Mesenchymal stem cell (in vitro differentiated cells and primary cell): ENCODE results near the gene RBKS.

Experiments used
- DNase-seq: peaks from one replicate; pipeline ENCODE4 v3.0.0-alpha.2; 2013
- H2AFZ ChIP-seq: one replicate; pipeline ENCODE4 v1.6.1; 2013; ENCODE audit warnings: low read depth, mild to moderate bottlenecking, control low read depth, inconsistent platforms, low read length, moderate library complexity
- H2AK5ac ChIP-seq: 2 replicates; pipeline ENCODE4 v1.6.1; 2013; ENCODE audit warnings: low read length, moderate library complexity, mild to moderate bottlenecking, inconsistent platforms; ENCODE audit not compliant: severe bottlenecking
- H2BK120ac ChIP-seq: one replicate; pipeline ENCODE4 v1.6.1; 2013; ENCODE audit warnings: low read depth, mild to moderate bottlenecking, inconsistent platforms, low read length, moderate library complexity
- H2BK12ac ChIP-seq, 2 experiments: one replicate each; pipeline ENCODE4 v1.6.1; 2013; ENCODE audit warnings: inconsistent platforms in 2 of 2, low read length in 2 of 2, mild to moderate bottlenecking in 2 of 2, moderate library complexity in 2 of 2, control low read depth in 1 of 2
- H2BK15ac ChIP-seq: one replicate; pipeline ENCODE4 v1.6.1; 2013; ENCODE audit warnings: mild to moderate bottlenecking, low read depth, inconsistent platforms; ENCODE audit not compliant: poor library complexity, severe bottlenecking
- H2BK5ac ChIP-seq: 2 replicates; pipeline ENCODE4 v1.6.1; 2013; ENCODE audit warnings: low read depth, mild to moderate bottlenecking, low read length, control low read depth, inconsistent platforms; ENCODE audit not compliant: poor library complexity, severe bottlenecking
- H3K14ac ChIP-seq, 2 experiments: one replicate each; pipeline ENCODE4 v1.6.1; 2013; ENCODE audit warnings: inconsistent platforms in 2 of 2, low read length in 2 of 2, control low read depth in 1 of 2, mild to moderate bottlenecking in 1 of 2, moderate library complexity in 1 of 2
- H3K18ac ChIP-seq, 2 experiments: one replicate each; pipeline ENCODE4 v1.6.1; 2013; ENCODE audit warnings: inconsistent platforms in 2 of 2, low read length in 2 of 2, control low read depth in 1 of 2, low read depth in 1 of 2, mild to moderate bottlenecking in 1 of 2
- H3K23ac ChIP-seq, 2 experiments: one replicate each; pipeline ENCODE4 v1.6.1; 2013; ENCODE audit warnings: inconsistent platforms in 2 of 2, low read length in 2 of 2, mild to moderate bottlenecking in 2 of 2, moderate library complexity in 2 of 2, control low read depth in 1 of 2
- H3K27ac ChIP-seq: 2 replicates; pipeline ENCODE4 v1.5.1; 2013; ENCODE audit warnings: mild to moderate bottlenecking, moderate library complexity, low read length, control low read depth, inconsistent platforms; ENCODE audit not compliant: poor library complexity, severe bottlenecking
- H3K27me3 ChIP-seq, 2 experiments: 2 replicates each; pipeline versions ENCODE4 v1.6.1 to v1.7.0; 2013; ENCODE audit warnings: low read length in 2 of 2, mild to moderate bottlenecking in 2 of 2, moderate library complexity in 2 of 2, control low read depth in 1 of 2, inconsistent platforms in 1 of 2; ENCODE audit not compliant: control insufficient read depth in 1 of 2, insufficient read depth in 1 of 2
- H3K36me3 ChIP-seq, 2 experiments: 2 replicates each; pipeline versions ENCODE4 v1.6.1 to v1.7.0; 2013; ENCODE audit warnings: low read length in 2 of 2, control low read depth in 1 of 2, inconsistent platforms in 1 of 2, low read depth in 1 of 2, mild to moderate bottlenecking in 1 of 2; ENCODE audit not compliant: insufficient read depth in 2 of 2, control insufficient read depth in 1 of 2
- H3K4ac ChIP-seq, 2 experiments: one replicate each; pipeline ENCODE4 v1.6.1; 2013; ENCODE audit warnings: inconsistent platforms in 2 of 2, low read length in 2 of 2, mild to moderate bottlenecking in 2 of 2, moderate library complexity in 2 of 2, control low read depth in 1 of 2, low read depth in 1 of 2
- H3K4me1 ChIP-seq: 2 replicates; pipeline ENCODE4 v1.6.1; 2013; ENCODE audit warnings: low read depth, low read length, control low read depth; ENCODE audit not compliant: control insufficient read depth, insufficient read depth
- H3K4me2 ChIP-seq: 2 replicates; pipeline ENCODE4 v1.6.1; 2013; ENCODE audit warnings: low read length, mild to moderate bottlenecking, inconsistent platforms; ENCODE audit not compliant: poor library complexity, severe bottlenecking
- H3K4me3 ChIP-seq, 2 experiments: 2 replicates each; pipeline versions ENCODE4 v1.5.1 to v1.7.0; 2013; ENCODE audit warnings: low read length in 2 of 2, mild to moderate bottlenecking in 2 of 2, control low read depth in 1 of 2, low read depth in 1 of 2; ENCODE audit not compliant: insufficient read depth in 1 of 2
- H3K79me1 ChIP-seq: replicated peaks from 2 replicates; pipeline ENCODE4 v1.6.1; 2013; ENCODE audit warnings: mild to moderate bottlenecking, control low read depth, low read length, inconsistent platforms; ENCODE audit not compliant: poor library complexity, severe bottlenecking
- H3K9ac ChIP-seq: 2 replicates; pipeline ENCODE4 v1.7.0; 2013; ENCODE audit warnings: mild to moderate bottlenecking, low read length, moderate library complexity
- H3K9me3 ChIP-seq: 2 replicates; pipeline ENCODE4 v1.7.0; 2013; ENCODE audit warnings: mild to moderate bottlenecking, low read length; ENCODE audit not compliant: control insufficient read depth
- H4K8ac ChIP-seq: one replicate; pipeline ENCODE4 v1.6.1; 2013; ENCODE audit warnings: inconsistent platforms, mild to moderate bottlenecking, low read length, moderate library complexity
- H4K91ac ChIP-seq: one replicate; pipeline ENCODE4 v1.6.1; 2013; ENCODE audit warnings: mild to moderate bottlenecking, low read length, inconsistent platforms
- WGBS: methylation state at CpG from one replicate; pipeline ENCODE4 v1.1.7; 2013; ENCODE audit warnings: mixed read lengths; 5-methylcytosine and 5-hydroxymethylcytosine counted together

Gene RBKS

DNA sequence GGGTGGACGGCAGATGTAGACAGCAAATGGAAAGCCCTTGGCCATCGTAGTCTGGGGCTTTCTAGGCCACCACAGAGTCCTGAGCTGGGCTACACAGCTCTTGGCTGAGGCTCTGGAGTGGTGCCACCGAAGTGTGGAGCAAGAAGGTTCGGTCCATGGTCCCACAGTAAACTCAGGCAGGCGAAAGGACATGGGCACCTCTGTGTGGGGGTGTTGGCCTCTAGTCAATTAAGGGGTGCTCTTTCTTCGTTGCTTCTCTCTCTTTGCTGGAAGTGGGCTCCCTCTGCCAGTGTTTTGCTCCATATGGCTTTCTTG lies 153.3 kb downstream of the RBKS start:
- Histone ChIP-seq H2BK12ac (peak overlapping the region; percentile 33 to 59), H2AFZ (no peak overlapping the region), H4K8ac (no peak overlapping the region), H4K91ac (no peak overlapping the region), H3K4me2 (no peak overlapping the region), H3K27me3 (no peaks in the 10 kb centered on the region), H2BK15ac (no peak overlapping the region), H2BK120ac (no peak overlapping the region), H2AK5ac (no peak overlapping the region), H3K4ac (no peak overlapping the region), H3K9ac (peak overlapping the region; percentile 71), H3K9me3 (no peaks in the 10 kb centered on the region), H3K79me1 (no peaks in the 10 kb centered on the region), H3K18ac (no peak overlapping the region), H3K36me3 (no peaks in the 10 kb centered on the region), H3K23ac (no peak overlapping the region), H3K27ac (no peak overlapping the region), H2BK5ac (no peak overlapping the region), H3K4me1 (peaks cover 6% of the 10 kb centered on the region), H3K4me3 (no peak overlapping the region), H3K14ac (no peak overlapping the region)
- DNase-seq = no peak
- WGBS = 99% methylated on average over 6 of the region's 6 CpGs

DNA sequence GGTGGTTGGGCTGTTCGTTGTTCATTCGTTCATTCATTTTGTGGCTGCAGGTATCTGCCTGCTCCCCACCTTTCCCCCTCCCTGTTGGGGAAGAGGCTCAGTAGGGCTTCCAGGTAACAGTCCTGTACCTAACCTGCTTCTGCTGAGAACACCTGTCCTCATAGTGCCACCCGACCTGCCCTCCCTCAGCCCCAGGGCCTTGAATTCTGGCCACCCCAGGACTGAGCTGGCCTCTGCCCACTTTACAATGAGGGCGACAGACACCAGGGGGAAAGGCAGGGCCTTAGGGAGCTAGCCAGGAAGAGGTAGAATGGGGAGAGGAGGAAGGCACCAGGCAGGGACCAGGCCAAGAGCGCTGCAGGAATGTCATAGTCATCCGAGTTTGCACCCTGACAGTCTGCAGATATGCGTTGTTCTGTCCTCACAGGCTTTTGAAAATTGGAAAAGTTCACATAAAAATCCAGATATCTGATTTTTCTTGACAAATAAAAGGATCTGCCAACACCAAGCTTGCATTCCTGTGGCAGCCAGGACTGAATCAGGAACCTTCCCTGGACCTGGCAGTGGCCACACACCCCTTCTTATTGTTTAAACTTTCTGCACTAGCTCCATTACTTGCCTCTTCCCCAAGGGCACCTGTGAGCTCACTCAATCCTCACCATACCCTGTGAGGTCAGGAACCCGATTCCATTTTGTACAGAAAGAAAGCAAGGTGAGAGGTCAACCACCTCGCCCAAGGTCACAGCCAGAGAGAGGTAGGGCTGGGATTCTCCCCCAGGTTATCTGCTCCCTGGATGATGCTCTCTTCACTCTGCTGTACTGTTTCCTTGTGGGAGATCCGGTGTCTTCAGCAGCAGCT lies 153.9 kb downstream of the RBKS start:
- peak overlapping the region; percentile 94 for H4K91ac ChIP-seq
- peak overlapping the region; percentile 75 for H2BK15ac ChIP-seq
- H3K14ac ChIP-seq = peak overlapping the region in 1 of 2 experiments; percentile 21
- peak overlapping the region; percentile 81 for H3K9ac ChIP-seq
- no peaks in the 10 kb centered on the region for H3K79me1 ChIP-seq
- no peak overlapping the region for H3K4me2 ChIP-seq
- no peak overlapping the region for H2AFZ ChIP-seq
- H2AK5ac ChIP-seq = peak overlapping the region; percentile 87
- peak overlapping the region; percentile 92 for H4K8ac ChIP-seq
- H2BK5ac ChIP-seq = no peak overlapping the region
- H3K9me3 ChIP-seq = no peaks in the 10 kb centered on the region
- H3K27ac ChIP-seq = no peak overlapping the region
- no peak overlapping the region for H3K23ac ChIP-seq
- peak overlapping the region in 1 of 2 experiments; percentile 70 for H3K4me3 ChIP-seq
- DNase-seq = no peak
- no peak overlapping the region for H2BK120ac ChIP-seq
- H3K4me1 ChIP-seq = peaks cover 6% of the 10 kb centered on the region
- H2BK12ac ChIP-seq = peak overlapping the region; percentile 79 to 91
- H3K18ac ChIP-seq = peak overlapping the region; percentile 67 to 69
- no peaks in the 10 kb centered on the region for H3K36me3 ChIP-seq
- H3K27me3 ChIP-seq = no peaks in the 10 kb centered on the region
- peak overlapping the region; percentile 73 to 84 for H3K4ac ChIP-seq
- 92% methylated on average over 10 of the region's 10 CpGs for WGBS

DNA sequence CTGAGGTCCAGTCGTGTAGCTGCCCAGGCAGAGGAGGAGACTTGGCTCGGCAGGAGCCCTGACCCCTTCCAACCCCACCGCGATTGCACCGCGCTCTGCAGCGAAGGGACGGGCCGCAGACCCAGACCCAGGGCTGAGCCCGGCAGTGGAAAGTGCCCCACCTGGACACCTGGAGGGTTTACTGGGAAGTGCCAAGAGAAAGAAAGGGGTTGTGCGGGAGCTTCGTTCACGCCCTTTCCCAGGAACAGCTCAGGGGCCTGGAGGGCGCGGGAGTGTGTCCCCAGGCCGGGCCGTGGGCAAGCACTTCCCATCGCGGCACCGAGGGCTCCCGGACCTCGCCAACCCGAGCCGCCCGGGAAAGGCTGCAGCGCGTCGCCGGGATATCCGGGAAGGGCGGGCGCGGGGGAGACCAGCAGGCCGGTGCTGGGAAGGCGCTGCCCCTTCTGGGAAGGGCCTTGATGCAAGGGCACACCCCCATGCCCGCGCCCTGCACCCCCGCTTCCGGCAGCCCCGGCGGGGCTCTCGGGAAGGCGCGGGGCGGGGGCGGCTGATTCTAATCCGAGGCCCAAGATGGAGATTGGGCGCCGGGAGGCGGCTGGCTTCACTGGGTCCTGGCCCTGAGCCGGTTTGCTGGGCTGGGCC lies 154.8 kb downstream of the RBKS start:
- H3K4me2 ChIP-seq = peak overlapping the region; percentile 50

DNA sequence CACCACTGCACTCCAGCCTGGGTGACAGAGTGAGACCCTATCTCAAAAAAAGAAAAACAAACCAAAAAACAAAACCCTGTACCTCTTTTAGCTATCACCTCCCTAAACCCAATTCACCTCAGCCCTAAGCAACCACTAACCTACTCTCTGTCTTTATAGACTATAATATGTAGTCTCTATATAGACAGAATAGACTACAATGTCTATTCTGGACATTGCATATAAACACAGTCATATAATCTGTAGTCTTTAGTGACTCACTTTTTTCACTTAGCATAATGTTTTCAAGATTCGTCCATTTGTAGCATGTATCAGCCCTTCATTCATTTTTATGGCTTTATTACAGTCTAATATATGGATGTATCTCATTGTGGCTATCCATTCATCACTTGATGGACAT lies 155.9 kb downstream of the RBKS start:
- Histone ChIP-seq H3K14ac (no peak overlapping the region), H3K4ac (no peak overlapping the region), H2BK12ac (no peak overlapping the region), H3K18ac (no peak overlapping the region), H3K4me3 (no peak overlapping the region), H2BK120ac (no peak overlapping the region), H4K8ac (no peak overlapping the region), H3K79me1 (no peaks in the 10 kb centered on the region), H3K27me3 (no peaks in the 10 kb centered on the region), H3K9me3 (no peaks in the 10 kb centered on the region), H3K36me3 (no peaks in the 10 kb centered on the region), H3K9ac (no peak overlapping the region), H3K23ac (no peak overlapping the region), H3K27ac (no peak overlapping the region), H2BK15ac (no peak overlapping the region), H2AK5ac (no peak overlapping the region), H4K91ac (no peak overlapping the region), H3K4me2 (no peak overlapping the region), H3K4me1 (peaks cover 12% of the 10 kb centered on the region), H2BK5ac (no peak overlapping the region), H2AFZ (no peak overlapping the region)
- DNase-seq = no peak
- WGBS = no CpG with 5 or more reads among the region's 1 CpG

More for the DNA sequence above, 154.8 kb downstream of the RBKS start:
- peak; percentile 54 for DNase-seq
- no peak overlapping the region for H3K23ac ChIP-seq
- H2AK5ac ChIP-seq = no peak overlapping the region
- H3K27ac ChIP-seq = no peak overlapping the region
- H3K36me3 ChIP-seq = no peaks in the 10 kb centered on the region
- WGBS = 9% methylated on average over 51 of the region's 51 CpGs
- H3K4me1 ChIP-seq = peaks cover 6% of the 10 kb centered on the region
- peak overlapping the region; percentile 75 for H2BK15ac ChIP-seq
- H2BK5ac ChIP-seq = no peak overlapping the region
- no peaks in the 10 kb centered on the region for H3K79me1 ChIP-seq
- no peaks in the 10 kb centered on the region for H3K27me3 ChIP-seq
- H2BK120ac ChIP-seq = peak overlapping the region; percentile 85
- H3K4me3 ChIP-seq = peak overlapping the region in 1 of 2 experiments; percentile 70
- peak overlapping the region; percentile 92 for H4K8ac ChIP-seq
- peak overlapping the region; percentile 94 for H4K91ac ChIP-seq
- no peaks in the 10 kb centered on the region for H3K9me3 ChIP-seq
- H3K9ac ChIP-seq = peak overlapping the region; percentile 81
- no peak overlapping the region for H3K14ac ChIP-seq
- peak overlapping the region; percentile 45 to 73 for H3K4ac ChIP-seq
- H2BK12ac ChIP-seq = peak overlapping the region; percentile 27 to 79
- peak overlapping the region; percentile 74 to 92 for H3K18ac ChIP-seq
- H2AFZ ChIP-seq = peak overlapping the region; percentile 87
